Endothelial cell of umbilical vein (primary cell): Measurements from ENCODE around the gene RAD1.

ENCODE experiments used
- EZH2 ChIP-seq: IDR thresholded peaks from 2 replicates; pipeline ENCODE4 v1.6.1; 2012; ENCODE audit warnings: borderline replicate concordance, low read depth, mild to moderate bottlenecking, moderate library complexity, low read length, inconsistent platforms; ENCODE audit not compliant: severe bottlenecking
- FOS ChIP-seq: IDR thresholded peaks from 2 replicates; pipeline ENCODE4 v1.6.1; 2011; ENCODE audit warnings: mild to moderate bottlenecking, low read length, moderate library complexity, borderline replicate concordance; ENCODE audit not compliant: insufficient read depth
- JUN ChIP-seq: IDR thresholded peaks from 2 replicates; pipeline ENCODE4 v1.6.1; 2011; ENCODE audit warnings: borderline replicate concordance, low read depth; ENCODE audit not compliant: insufficient read length, insufficient read depth
- MYC ChIP-seq: IDR thresholded peaks from one replicate; pipeline ENCODE4 v1.6.1; 2011; ENCODE audit warnings: mild to moderate bottlenecking, low read depth, low read length
- POLR2A ChIP-seq: IDR thresholded peaks from 2 replicates; pipeline ENCODE4 v1.6.1; 2012; ENCODE audit warnings: low read depth, mild to moderate bottlenecking, control low read depth, low read length
- POLR2AphosphoS5 ChIP-seq: IDR thresholded peaks from 2 replicates; pipeline ENCODE4 v1.6.1; 2012; ENCODE audit warnings: low read depth, mild to moderate bottlenecking, control low read depth, low read length, moderate library complexity; ENCODE audit not compliant: insufficient read depth
- TF ChIP-seq, protein P1 (sequence below): IDR thresholded peaks from 2 replicates; pipeline ENCODE4 v1.6.1; 2011; ENCODE audit not compliant: insufficient read depth, insufficient read length
- TF ChIP-seq, protein P2 (sequence below), 2 donors: IDR thresholded peaks; 1 replicate in 1 of 2; 2 replicates in 1 of 2; pipeline ENCODE4 v1.5.1; 2011; ENCODE audit warnings: low read length in 2 of 2, mild to moderate bottlenecking in 2 of 2, moderate library complexity in 2 of 2, control low read depth in 1 of 2, inconsistent platforms in 1 of 2, low read depth in 1 of 2; ENCODE audit not compliant: insufficient read depth in 1 of 2; ENCODE audit errors: extremely low read depth in 1 of 2

DNA sequence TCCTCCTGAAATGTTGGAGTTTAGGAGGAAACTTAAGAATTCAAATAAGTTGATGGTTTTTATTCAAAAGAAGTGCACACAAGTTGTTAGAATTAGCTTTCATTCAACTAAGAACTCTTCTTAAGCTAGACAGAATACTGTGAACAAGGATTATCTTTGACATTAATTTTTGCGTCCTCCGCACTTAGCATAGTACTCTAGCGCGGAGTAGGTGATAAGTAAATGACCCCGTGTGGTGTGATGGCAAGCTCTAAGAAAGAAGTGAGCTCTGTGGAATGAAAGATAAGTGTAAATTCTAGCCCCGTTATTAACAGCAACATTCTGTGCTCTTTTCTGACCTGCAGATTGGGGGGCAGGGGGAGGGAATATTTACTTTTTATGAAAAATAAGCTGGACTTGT, 1.2 kb upstream of the RAD1 start:
- TF ChIP-seq, protein P1, sequence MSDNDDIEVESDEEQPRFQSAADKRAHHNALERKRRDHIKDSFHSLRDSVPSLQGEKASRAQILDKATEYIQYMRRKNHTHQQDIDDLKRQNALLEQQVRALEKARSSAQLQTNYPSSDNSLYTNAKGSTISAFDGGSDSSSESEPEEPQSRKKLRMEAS: no peak
- TF ChIP-seq POLR2A (no peak), POLR2AphosphoS5 (no peak), JUN (no peak), MYC (no peak), EZH2 (no peak), FOS (no peak)
- TF ChIP-seq, protein P2, sequence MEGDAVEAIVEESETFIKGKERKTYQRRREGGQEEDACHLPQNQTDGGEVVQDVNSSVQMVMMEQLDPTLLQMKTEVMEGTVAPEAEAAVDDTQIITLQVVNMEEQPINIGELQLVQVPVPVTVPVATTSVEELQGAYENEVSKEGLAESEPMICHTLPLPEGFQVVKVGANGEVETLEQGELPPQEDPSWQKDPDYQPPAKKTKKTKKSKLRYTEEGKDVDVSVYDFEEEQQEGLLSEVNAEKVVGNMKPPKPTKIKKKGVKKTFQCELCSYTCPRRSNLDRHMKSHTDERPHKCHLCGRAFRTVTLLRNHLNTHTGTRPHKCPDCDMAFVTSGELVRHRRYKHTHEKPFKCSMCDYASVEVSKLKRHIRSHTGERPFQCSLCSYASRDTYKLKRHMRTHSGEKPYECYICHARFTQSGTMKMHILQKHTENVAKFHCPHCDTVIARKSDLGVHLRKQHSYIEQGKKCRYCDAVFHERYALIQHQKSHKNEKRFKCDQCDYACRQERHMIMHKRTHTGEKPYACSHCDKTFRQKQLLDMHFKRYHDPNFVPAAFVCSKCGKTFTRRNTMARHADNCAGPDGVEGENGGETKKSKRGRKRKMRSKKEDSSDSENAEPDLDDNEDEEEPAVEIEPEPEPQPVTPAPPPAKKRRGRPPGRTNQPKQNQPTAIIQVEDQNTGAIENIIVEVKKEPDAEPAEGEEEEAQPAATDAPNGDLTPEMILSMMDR (IDR thresholded peaks at IDR 0.05; ENCODE audit: extremely low read depth in 1 of 2, insufficient read depth in 1 of 2, low read depth in 1 of 2, low read length in 2 of 2): no peak
